22Rv1 (cell line): Measurements from ENCODE around the gene SLC5A2.

ENCODE experiments used
- H3K27ac ChIP-seq: fragments of 450-650 bp; 2 replicates; pipeline ENCODE4 v1.5.1; 2017
- ZFX ChIP-seq: fragments of 450-650 bp; IDR thresholded peaks from 2 replicates; pipeline ENCODE4 v1.6.1; 2017; ENCODE audit warnings: antibody characterized with exemption, borderline replicate concordance
- TF ChIP-seq, protein P1 (sequence below): fragments of 450-650 bp; IDR thresholded peaks from 2 replicates; pipeline ENCODE4 v1.5.1; 2017; ENCODE audit warnings: mild to moderate bottlenecking

Gene SLC5A2

DNA sequence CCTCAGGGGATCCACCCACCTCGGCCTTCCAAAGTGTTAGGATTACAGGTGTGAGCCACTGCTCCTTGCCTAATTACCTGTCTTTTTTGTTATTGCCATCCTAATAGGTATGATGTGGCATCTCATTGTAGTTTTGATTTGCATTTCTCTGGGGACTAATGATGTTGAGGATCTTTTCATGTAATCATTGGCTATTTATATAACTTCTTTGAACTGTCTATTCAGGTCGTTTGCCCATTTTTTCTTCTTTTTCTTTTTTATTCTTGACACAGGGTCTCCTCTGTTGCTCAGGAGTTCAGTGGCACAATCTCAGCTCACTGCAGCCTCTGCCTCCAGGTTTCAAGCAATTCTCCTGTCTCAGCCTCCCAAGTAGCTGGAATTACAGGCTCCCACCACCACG is 12.3 kb upstream of the SLC5A2 start:
- TF ChIP-seq, protein P1, sequence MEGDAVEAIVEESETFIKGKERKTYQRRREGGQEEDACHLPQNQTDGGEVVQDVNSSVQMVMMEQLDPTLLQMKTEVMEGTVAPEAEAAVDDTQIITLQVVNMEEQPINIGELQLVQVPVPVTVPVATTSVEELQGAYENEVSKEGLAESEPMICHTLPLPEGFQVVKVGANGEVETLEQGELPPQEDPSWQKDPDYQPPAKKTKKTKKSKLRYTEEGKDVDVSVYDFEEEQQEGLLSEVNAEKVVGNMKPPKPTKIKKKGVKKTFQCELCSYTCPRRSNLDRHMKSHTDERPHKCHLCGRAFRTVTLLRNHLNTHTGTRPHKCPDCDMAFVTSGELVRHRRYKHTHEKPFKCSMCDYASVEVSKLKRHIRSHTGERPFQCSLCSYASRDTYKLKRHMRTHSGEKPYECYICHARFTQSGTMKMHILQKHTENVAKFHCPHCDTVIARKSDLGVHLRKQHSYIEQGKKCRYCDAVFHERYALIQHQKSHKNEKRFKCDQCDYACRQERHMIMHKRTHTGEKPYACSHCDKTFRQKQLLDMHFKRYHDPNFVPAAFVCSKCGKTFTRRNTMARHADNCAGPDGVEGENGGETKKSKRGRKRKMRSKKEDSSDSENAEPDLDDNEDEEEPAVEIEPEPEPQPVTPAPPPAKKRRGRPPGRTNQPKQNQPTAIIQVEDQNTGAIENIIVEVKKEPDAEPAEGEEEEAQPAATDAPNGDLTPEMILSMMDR = no peak
- TF ChIP-seq ZFX = no peak
- no peak overlapping the region for H3K27ac ChIP-seq

DNA sequence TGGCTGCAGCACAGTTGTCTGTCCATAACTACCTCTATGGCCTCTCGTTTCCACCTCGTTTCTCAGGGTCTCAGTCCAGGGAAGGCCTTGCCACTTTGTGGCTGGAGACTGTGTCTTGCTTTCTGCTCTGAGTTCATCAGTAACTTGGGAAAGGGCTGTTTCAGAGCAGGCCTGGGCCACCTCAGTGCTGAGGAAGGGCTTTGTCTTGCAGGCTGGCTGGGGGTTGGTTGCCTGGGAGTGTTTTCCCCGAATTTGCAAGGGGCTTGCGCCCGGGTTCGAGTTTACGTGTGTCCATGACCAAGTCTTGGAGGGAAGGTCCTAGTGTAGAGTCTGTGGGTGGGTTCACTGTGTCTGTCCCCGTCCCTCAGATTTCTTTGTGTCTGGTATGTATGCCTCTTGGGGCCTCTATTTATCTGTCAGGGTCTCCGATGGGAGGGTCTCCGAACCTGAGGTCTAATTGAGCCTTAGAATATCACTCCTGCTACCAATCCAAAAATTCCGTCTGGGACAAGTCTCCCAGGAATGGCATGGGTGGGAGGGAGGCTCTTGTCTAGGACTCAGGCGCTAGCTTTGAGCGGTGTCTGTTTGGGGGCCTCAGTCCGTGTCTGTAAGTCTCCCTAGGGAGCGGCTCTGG is 11.6 kb upstream of the SLC5A2 start:
- TF ChIP-seq, protein P1 = no peak
- no peak for TF ChIP-seq ZFX
- no peak overlapping the region for H3K27ac ChIP-seq

- H3K27ac ChIP-seq = no peak within 1 kb of the TSS
- TF ChIP-seq, protein P1 = no peak
- TF ChIP-seq ZFX = no peak
Measured at GRCh38 chr16:31471875-31472708, 10.8 kb upstream of the SLC5A2 start, which contains the start of gene TGFB1I1. TSS of gene TGFB1I1 (plus strand) at chr16:31472152. CDS start at chr16:31472189, 37 bp downstream.

GRCh38 chr16:31472709-31473203 is 10.2 kb upstream of the SLC5A2 start:
- TF ChIP-seq, protein P1 = peak; percentile 93
- no peak for TF ChIP-seq ZFX
- no peak overlapping the region for H3K27ac ChIP-seq

DNA sequence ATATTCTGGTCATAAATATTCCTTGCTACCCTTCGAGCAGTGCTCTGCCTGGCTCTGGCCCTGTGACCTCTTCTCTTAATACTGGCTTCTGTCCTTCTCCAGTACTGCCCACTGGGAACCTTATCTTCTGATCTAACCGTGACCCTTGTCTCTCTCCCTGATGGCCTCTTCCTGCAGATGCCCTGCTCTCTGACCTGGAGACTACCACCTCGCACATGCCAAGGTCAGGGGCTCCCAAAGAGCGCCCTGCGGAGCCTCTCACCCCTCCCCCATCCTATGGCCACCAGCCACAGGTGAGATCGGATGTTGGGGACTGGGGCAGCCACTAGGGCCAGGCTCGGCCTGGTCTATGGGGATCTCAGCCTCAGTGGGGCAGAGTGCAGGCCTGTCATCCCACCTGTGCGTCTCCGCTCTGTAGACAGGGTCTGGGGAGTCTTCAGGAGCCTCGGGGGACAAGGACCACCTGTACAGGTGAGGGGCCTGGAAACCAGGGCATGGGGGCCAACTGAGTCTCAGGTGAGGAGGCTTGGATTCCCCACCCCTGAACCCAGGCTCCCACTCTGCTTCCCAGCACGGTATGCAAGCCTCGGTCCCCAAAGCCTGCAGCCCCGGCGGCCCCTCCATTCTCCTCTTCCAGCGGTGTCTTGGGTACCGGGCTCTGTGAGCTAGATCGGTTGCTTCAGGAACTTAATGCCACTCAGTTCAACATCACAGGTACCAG is 9.5 kb upstream of the SLC5A2 start:
- H3K27ac ChIP-seq = no peak overlapping the region
- no peak for TF ChIP-seq ZFX
- TF ChIP-seq, protein P1 = no peak

DNA sequence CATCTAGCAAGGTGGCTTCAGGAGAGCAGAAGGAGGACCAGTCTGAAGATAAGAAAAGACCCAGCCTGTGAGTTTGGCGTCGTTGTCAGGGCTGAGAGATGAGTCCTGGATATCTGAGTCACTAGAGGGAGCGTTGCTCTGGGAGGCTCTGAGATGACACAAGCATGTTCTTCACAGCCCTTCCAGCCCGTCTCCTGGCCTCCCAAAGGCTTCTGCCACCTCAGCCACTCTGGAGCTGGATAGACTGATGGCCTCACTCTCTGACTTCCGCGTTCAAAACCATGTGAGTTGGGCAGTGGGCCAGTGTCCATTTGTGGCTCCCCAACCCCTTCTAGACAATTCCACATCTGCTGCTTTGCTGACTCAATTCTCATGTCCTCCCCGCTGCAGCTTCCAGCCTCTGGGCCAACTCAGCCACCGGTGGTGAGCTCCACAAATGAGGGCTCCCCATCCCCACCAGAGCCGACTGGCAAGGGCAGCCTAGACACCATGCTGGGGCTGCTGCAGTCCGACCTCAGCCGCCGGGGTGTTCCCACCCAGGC is 8.7 kb upstream of the SLC5A2 start:
- H3K27ac ChIP-seq = no peak overlapping the region

More for the DNA sequence above, 8.7 kb upstream of the SLC5A2 start:
- TF ChIP-seq ZFX = no peak
- TF ChIP-seq, protein P1 = no peak
